GM18873 (cell line): Measurements from ENCODE around the gene GDPD4.

Source experiments
- ATAC-seq: cut with Tn5 transposase; IDR thresholded peaks from one replicate; pipeline ENCODE4 v1.9.1; 2021; ENCODE audit warnings: mild to moderate bottlenecking, moderate library complexity, moderate number of reproducible peaks; ENCODE audit not compliant: unreplicated experiment, low FRiP score

GDPD4 gene

DNA sequence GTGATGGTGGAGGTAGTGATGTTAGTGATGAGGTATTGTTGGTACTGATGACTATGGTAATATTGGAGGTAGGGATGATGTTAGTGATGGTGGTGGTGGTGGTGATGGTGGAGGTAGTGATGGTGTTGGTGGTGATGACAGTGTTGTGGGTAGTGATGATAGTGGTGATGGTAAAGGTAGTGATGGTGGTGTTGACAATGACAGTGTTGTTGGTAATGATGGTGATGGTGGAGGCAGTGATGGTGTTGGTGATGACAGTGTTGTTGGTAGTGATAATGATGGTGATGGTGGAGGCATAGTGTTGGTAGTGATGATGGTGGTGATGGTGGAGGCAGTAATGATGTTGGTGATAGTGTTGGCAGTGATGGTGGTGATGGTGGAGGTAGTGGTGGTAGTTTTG, 108.3 kb downstream of the GDPD4 start:
- no peak for ATAC-seq

DNA sequence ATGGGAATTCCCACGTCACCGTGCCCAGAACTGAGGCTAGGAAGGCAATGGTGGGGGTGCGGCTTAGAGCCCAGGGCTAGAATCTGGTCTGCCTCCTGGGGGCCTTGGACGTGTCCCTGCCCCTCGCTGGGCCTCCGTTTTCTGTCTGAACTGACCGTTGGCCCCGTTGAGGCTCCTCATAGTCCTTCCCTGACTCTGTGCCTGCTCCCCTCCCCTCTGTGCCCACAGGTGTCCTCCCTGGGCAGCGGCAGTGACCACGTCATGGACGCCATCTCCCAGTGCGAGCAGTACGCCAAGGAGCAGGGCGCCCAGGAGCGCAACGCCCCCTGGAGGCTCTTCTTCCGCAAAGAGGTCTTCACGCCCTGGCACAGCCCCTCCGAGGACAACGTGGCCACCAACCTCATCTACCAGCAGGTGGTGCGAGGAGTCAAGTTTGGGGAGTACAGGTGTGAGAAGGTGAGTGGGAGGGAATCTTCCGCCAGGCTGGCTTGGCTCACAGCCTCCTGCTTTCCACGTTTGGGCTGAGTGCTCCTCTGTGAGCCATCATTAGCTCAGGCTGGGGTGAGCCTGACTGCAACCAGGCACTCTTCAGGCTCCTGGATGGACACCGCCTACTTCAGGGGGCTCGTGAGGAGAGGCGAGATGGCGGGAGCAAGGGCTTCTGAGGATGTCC, 109.5 kb downstream of the GDPD4 start:
- no peak for ATAC-seq

DNA sequence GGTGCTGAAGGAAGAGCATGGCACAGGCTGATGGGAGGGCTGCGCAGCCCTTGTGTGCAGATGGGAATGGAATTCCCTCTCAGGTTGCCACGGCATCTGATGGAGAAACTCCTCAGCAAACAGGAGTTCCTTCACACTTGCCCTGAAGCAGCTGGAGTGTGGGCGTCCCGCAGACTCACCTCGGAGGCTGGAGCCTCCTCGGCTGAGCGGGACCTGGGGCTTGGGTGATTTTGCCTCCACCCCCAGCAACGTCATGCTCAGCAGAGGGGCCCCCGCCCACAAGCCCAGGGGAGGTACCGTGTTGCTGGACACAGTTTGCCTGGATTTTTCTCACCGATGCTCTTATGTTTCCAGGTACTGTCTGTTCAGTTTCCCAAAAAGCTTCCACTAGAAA, 110.1 kb downstream of the GDPD4 start:
- ATAC-seq, result no peak

- ATAC-seq, result no peak
Measured at GRCh38 chr11:77190331-77191075, 111.0 kb downstream of the GDPD4 start.

DNA sequence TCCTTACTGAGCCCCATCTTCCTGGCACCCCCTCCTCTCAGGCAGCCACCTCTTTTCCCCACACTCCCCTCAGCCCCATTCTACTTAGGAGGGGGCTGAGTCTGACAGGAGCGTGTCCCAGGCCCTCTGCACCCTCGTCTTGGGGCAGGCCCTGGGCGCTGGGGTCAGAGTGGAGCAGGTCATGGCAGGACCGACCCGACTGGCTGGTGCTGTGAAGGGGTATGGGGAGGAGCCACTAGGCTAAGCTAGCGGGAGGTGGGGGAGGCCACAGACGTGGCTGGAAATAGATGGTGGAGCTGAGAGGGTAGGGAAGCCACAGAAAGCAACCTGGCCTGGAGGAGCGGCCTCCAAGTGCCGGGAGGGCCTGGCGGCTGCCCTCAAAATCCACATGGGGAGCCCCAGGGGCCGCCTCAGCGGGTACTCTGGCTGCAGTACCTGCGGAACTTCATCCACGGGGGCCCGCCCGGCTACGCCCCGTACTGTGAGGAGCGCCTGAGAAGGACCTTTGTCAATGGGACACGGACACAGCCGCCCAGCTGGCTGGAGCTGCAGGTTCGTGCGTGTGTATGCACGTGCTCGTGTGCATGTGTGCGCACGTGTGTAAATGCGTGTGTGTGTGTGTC, 111.8 kb downstream of the GDPD4 start:
- no peak for ATAC-seq

GRCh38 chr11:77188633-77189491, 112.6 kb downstream of the GDPD4 start:
- no peak for ATAC-seq

- ATAC-seq, result no peak
Measured at GRCh38 chr11:77187776-77188632, 113.5 kb downstream of the GDPD4 start.

DNA sequence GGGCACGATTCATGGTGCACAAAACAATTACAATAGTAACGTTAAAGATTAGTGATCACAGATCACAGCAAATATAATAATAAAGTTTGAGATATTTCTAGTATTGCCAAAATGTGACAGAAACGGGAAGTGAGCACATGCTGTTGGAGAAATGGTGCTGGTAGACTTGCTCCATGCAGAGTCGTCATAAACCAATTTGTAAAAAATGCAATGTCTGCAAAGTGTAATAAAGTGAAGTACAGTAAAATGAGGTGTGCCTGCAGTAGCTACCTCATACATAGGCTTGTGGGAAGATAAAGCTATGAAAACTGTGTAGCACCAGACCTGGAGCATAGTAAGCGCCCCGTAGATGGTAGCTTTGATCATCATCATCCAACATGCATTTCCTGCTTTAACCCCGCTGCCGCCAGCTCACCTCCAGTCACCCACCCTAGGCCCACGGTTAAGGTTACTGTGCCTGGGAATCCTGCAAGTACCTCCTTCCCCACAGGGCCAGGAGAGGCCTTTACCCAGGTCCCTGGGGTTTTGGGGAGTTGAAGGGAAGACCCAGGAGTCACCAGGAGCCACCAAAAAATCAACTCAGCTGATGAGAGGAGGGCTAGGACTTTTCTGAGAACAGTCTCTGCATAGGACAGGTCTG, 114.3 kb downstream of the GDPD4 start:
- ATAC-seq, result no peak

GRCh38 chr11:77186302-77186701, 115.2 kb downstream of the GDPD4 start:
- no peak for ATAC-seq

GRCh38 chr11:77184136-77184860, 117.2 kb downstream of the GDPD4 start:
- ATAC-seq, result no peak

DNA sequence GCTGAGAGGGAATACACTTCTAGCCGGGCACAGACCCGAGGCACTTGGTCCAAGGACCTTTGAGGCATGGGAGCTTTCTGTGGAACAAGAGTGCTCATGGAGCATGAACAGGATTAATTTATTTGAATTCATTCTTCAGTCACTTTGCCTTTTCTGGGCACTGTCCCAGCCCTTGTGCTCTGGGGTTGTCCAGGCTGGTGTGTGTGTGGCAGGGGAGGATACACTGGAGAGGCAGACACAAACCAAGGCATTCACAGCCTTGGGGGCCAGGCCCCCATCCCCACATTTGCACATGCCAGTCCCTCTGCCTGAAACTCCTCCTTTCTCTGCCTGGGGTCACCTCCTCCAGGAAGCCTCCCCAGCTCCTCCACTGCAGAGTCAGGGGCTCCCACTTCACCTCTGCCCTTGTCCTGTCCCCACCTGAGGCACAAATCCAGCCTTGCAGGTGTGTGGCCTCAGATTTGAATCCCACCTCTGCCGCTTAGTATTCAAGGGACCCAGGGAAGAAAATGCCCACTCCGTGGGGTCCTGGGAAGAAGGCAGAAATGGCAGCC, 118.0 kb downstream of the GDPD4 start:
- no peak for ATAC-seq

- no peak for ATAC-seq
Measured at GRCh38 chr11:77182542-77183430, 118.7 kb downstream of the GDPD4 start.

DNA sequence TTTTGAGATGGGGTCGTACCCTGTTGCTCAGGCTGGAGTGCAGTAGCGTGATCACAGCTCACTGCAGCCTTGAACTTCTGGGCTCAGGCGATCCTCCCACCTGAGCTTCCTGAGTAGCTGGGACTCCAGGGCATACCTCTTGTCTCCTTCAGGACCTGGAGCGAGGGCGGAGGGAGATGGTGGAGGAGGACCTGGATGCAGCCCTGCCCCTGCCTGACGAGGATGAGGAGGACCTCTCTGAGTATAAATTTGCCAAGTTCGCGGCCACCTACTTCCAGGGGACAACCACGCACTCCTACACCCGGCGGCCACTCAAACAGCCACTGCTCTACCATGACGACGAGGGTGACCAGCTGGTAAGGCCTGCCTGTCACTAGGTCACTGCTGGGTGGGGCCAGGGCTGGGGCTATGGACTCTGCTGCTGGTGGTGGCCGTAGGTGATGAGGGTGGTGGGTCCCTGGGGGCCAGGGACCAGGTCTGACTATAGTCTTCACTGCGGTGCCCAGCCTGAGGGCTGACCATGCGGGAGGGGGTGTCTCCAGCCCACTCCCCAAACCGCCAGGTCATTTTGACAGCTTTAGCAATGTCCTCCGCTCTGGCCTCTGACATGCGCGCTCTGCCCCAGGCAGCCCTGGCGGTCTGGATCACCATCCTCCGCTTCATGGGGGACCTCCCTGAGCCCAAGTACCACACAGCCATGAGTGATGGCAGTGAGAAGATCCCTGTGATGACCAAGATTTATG, 119.5 kb downstream of the GDPD4 start:
- no peak for ATAC-seq

DNA sequence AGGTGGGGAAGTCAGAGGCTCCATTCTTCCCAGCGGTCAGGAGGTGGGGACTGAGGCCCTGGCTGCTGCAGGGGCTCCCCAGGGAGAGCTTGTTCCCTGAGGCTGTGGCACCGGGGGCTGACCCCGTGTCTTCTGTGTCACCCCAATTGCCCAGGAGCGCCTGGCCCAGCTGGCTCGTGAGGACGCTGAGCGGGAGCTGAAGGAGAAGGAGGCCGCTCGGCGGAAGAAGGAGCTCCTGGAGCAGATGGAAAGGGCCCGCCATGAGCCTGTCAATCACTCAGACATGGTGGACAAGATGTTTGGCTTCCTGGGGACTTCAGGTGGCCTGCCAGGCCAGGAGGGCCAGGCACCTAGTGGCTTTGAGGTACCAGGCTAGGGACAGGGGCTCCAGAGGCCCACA, 120.3 kb downstream of the GDPD4 start:
- no peak for ATAC-seq

DNA sequence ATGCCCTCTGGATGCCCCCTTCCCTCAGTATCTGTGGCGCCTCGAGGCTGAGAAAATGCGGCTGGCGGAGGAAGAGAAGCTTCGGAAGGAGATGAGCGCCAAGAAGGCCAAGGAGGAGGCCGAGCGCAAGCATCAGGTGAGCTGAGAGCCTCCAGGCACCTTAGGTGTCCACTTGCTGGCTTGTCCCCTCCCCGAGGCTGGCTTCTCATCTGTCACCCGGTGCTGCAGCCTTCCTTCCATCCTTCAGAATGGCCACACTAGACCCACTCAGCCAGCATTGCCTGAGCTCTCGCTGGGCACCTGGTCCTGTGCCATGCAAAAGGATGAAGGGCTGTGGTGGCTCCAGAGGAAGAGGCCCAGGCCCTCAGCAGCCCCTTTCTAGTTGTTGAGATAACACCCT, 121.1 kb downstream of the GDPD4 start:
- no peak for ATAC-seq

GRCh38 chr11:77179681-77180080, 121.8 kb downstream of the GDPD4 start:
- ATAC-seq, result no peak

GRCh38 chr11:77179048-77179447, 122.4 kb downstream of the GDPD4 start:
- no peak for ATAC-seq
